Central memory CD8-positive, alpha-beta T cell (primary cell): Measurements from ENCODE around the gene DISP3.
A peak's percentile ranks its signal among the peaks of the same experiment; 100 is the strongest.

Experiments
- ATAC-seq: fragments of 150-1000 bp; cut with Tn5 transposase; replicated peaks from 2 replicates; pipeline ENCODE4 v1.10.0; 2022; ENCODE audit warnings: mild to moderate bottlenecking, moderate FRiP score, moderate number of reproducible peaks; ENCODE audit not compliant: poor library complexity, severe bottlenecking; ENCODE audit errors: extremely low read depth
- DNase-seq, 2 donors: peaks; one replicate each; pipeline ENCODE4 v3.0.0; 2021; ENCODE audit warnings: low spot score in 2 of 2
- H3K27ac Mint-ChIP-seq: one replicate; pipeline ENCODE4 v1.8.0; 2022; ENCODE audit warnings: low read depth, mild to moderate bottlenecking, moderate library complexity, mixed read lengths
- H3K27me3 Mint-ChIP-seq: one replicate; pipeline ENCODE4 v1.8.0; 2022; ENCODE audit warnings: mixed read lengths
- H3K36me3 Mint-ChIP-seq: one replicate; pipeline ENCODE4 v1.8.0; 2022; ENCODE audit warnings: mild to moderate bottlenecking, moderate library complexity, mixed read lengths; ENCODE audit not compliant: insufficient read depth
- H3K4me1 Mint-ChIP-seq: one replicate; pipeline ENCODE4 v1.8.0; 2022; ENCODE audit warnings: mixed read lengths
- H3K4me3 Mint-ChIP-seq: one replicate; pipeline ENCODE4 v1.8.0; 2022; ENCODE audit warnings: mild to moderate bottlenecking, moderate library complexity, mixed read lengths
- H3K9me3 Mint-ChIP-seq: one replicate; pipeline ENCODE4 v1.8.0; 2022; ENCODE audit warnings: mixed read lengths

The DISP3 gene

GRCh38 chr1:11478571-11479374 is at the start of gene DISP3:
DISP3 (plus strand) TSS chr1:11479155; CDS start chr1:11500993, 21,838 bp downstream.
- Mint-ChIP-seq H3K27ac (no peak within 1 kb of the TSS), H3K27me3 (peaks cover 90% of the 10 kb centered on the region), H3K4me3 (peak within 1 kb of the TSS; percentile 73), H3K4me1 (no peaks in the 10 kb centered on the region), H3K9me3 (no peaks in the 10 kb centered on the region), H3K36me3 (peaks cover 4% of the 10 kb centered on the region)
- ATAC-seq: peak; percentile 74
- DNase-seq: peak; percentile 40 to 52

- no peak for ATAC-seq
- Mint-ChIP-seq H3K4me3 (no peak overlapping the region), H3K27ac (no peak overlapping the region), H3K36me3 (no peaks in the 10 kb centered on the region), H3K4me1 (no peaks in the 10 kb centered on the region), H3K9me3 (no peaks in the 10 kb centered on the region), H3K27me3 (peaks cover 24% of the 10 kb centered on the region)
- DNase-seq: no peak
Measured at GRCh38 chr1:11429226-11429625, 49.7 kb upstream of the DISP3 start.

- Mint-ChIP-seq H3K4me1 (no peaks in the 10 kb centered on the region), H3K9me3 (no peaks in the 10 kb centered on the region), H3K4me3 (no peak overlapping the region), H3K36me3 (no peaks in the 10 kb centered on the region), H3K27me3 (peaks cover 18% of the 10 kb centered on the region), H3K27ac (no peak overlapping the region)
- no peak for DNase-seq
- no peak for ATAC-seq
Measured at GRCh38 chr1:11429935-11430334, 49.0 kb upstream of the DISP3 start.

GRCh38 chr1:11431941-11432507 is 46.9 kb upstream of the DISP3 start:
- no peak for DNase-seq
- Mint-ChIP-seq H3K36me3 (no peaks in the 10 kb centered on the region), H3K27me3 (peaks cover 18% of the 10 kb centered on the region), H3K4me1 (no peaks in the 10 kb centered on the region), H3K27ac (peak overlapping the region; percentile 89), H3K4me3 (no peak overlapping the region), H3K9me3 (no peaks in the 10 kb centered on the region)
- ATAC-seq: no peak

GRCh38 chr1:11432526-11432925 is 46.4 kb upstream of the DISP3 start:
- no peak for DNase-seq
- no peaks in the 10 kb centered on the region for H3K9me3 Mint-ChIP-seq
- no peak overlapping the region for H3K4me3 Mint-ChIP-seq
- H3K4me1 Mint-ChIP-seq: no peaks in the 10 kb centered on the region
- ATAC-seq: no peak
- peaks cover 18% of the 10 kb centered on the region for H3K27me3 Mint-ChIP-seq
- H3K36me3 Mint-ChIP-seq: no peaks in the 10 kb centered on the region
- no peak overlapping the region for H3K27ac Mint-ChIP-seq

- ATAC-seq (no peak), DNase-seq (no peak)
- Mint-ChIP-seq H3K4me1 (no peaks in the 10 kb centered on the region), H3K27me3 (peaks cover 27% of the 10 kb centered on the region), H3K36me3 (no peaks in the 10 kb centered on the region), H3K27ac (no peak overlapping the region), H3K9me3 (no peaks in the 10 kb centered on the region), H3K4me3 (no peak overlapping the region)
Measured at GRCh38 chr1:11434501-11434900, 44.5 kb upstream of the DISP3 start.

GRCh38 chr1:11434926-11435325 is 44.0 kb upstream of the DISP3 start:
- no peaks in the 10 kb centered on the region for H3K4me1 Mint-ChIP-seq
- peaks cover 31% of the 10 kb centered on the region for H3K27me3 Mint-ChIP-seq
- no peak overlapping the region for H3K27ac Mint-ChIP-seq
- H3K9me3 Mint-ChIP-seq: no peaks in the 10 kb centered on the region
- no peaks in the 10 kb centered on the region for H3K36me3 Mint-ChIP-seq
- DNase-seq: no peak
- ATAC-seq: no peak
- no peak overlapping the region for H3K4me3 Mint-ChIP-seq

- Mint-ChIP-seq H3K27me3 (peaks cover 51% of the 10 kb centered on the region), H3K36me3 (no peaks in the 10 kb centered on the region), H3K4me3 (no peak overlapping the region), H3K27ac (no peak overlapping the region), H3K4me1 (no peaks in the 10 kb centered on the region), H3K9me3 (no peaks in the 10 kb centered on the region)
- DNase-seq: no peak
- ATAC-seq: no peak
Measured at GRCh38 chr1:11438996-11439395, 40.0 kb upstream of the DISP3 start.

GRCh38 chr1:11441211-11441952 is 37.6 kb upstream of the DISP3 start:
- H3K36me3 Mint-ChIP-seq: no peaks in the 10 kb centered on the region
- no peak for DNase-seq
- no peak overlapping the region for H3K27ac Mint-ChIP-seq
- no peak for ATAC-seq
- peaks cover 74% of the 10 kb centered on the region for H3K27me3 Mint-ChIP-seq
- no peak overlapping the region for H3K4me3 Mint-ChIP-seq
- H3K4me1 Mint-ChIP-seq: no peaks in the 10 kb centered on the region
- H3K9me3 Mint-ChIP-seq: no peaks in the 10 kb centered on the region

GRCh38 chr1:11443043-11443442 is 35.9 kb upstream of the DISP3 start:
- Mint-ChIP-seq H3K4me1 (no peaks in the 10 kb centered on the region), H3K36me3 (no peaks in the 10 kb centered on the region), H3K27ac (no peak overlapping the region), H3K9me3 (no peaks in the 10 kb centered on the region), H3K27me3 (peaks cover 81% of the 10 kb centered on the region), H3K4me3 (no peak overlapping the region)
- ATAC-seq: no peak
- no peak for DNase-seq

- Mint-ChIP-seq H3K4me1 (no peaks in the 10 kb centered on the region), H3K27ac (no peak overlapping the region), H3K9me3 (no peaks in the 10 kb centered on the region), H3K4me3 (no peak overlapping the region), H3K36me3 (no peaks in the 10 kb centered on the region), H3K27me3 (peaks cover 76% of the 10 kb centered on the region)
- ATAC-seq (no peak), DNase-seq (no peak)
Measured at GRCh38 chr1:11443961-11444658, 34.8 kb upstream of the DISP3 start.

- ATAC-seq: no peak
- Mint-ChIP-seq H3K27me3 (peaks cover 73% of the 10 kb centered on the region), H3K36me3 (no peaks in the 10 kb centered on the region), H3K27ac (no peak overlapping the region), H3K4me3 (no peak overlapping the region), H3K4me1 (no peaks in the 10 kb centered on the region), H3K9me3 (no peaks in the 10 kb centered on the region)
- no peak for DNase-seq
Measured at GRCh38 chr1:11444907-11445306, 34.0 kb upstream of the DISP3 start.
